NCI-H2081 treated with DMSO at 0.1 percent for 48 hours (cell line): ENCODE measurements around the gene AMBRA1.

Experiments used
- DNase-seq: peaks from one replicate; lab custom pipeline; 2025; lab: John Stamatoyannopoulos, UW

The AMBRA1 gene

DNA sequence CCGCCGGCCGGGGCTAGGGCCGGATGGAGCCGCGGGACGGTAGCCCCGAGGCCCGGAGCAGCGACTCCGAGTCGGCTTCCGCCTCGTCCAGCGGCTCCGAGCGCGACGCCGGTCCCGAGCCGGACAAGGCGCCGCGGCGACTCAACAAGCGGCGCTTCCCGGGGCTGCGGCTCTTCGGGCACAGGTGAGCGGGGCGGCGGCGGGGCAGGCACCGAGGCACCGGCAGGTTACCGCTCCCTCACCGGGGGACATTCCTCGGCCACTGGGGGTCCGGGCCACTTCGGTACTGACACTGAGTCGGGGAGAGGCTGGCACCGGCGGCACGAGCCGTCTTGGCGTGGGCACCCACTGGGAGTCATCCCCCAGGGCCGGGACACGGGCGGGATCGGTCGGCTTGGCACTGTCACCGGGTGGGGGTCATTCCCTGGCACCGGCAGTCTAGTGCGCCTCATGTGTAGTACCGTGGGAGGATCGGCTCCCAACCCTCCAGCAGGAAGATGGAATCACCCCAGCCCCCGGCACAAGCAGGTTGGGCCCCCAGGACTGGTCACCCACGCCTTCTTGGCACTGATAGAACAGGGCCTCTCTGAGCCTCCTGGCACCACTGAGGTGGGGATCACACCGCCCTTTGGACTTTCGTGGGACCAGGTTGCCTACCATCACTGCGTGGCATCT lies 246.0 kb downstream of the AMBRA1 start:
- no peak for DNase-seq

DNA sequence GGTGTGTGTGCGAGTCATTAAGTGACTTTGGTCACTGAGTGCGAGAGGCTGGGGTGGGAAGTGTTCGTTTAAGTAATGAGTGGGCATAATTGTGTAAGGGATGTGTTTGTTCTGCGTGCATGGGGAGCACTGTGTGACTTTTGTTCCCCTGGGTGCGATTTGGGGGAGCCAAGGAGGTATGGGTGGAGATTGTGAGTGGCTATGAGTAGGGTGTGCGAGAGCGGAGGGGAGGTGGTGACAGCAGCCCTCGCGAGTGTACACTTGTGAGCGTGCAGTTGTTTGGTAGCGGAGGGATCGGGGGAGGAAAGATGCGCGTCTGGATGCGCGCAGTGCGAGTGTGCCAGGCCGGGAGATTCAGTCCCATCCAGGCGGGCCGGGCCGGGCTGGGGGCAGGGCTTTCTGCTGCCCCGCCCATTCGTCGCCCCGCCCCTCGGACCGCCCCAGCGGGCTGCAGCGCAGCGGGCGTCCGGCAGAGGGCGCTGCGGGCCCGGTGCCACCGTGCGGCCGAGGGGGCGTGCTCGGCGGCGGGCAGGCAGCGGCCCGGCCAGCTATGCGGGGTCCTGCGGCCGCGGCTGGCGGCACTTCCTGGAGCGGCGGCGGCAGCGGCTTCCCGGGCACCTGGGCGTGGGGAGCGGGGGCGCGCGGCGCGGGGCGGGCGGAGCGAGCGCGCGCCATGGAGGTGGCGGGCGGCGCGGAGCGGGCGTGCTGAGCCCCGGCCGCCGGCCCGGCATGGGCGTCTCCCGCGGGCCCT lies 246.8 kb downstream of the AMBRA1 start, which contains the start of gene DGKZ:
TSS of gene DGKZ (plus strand) at position 578 of the 751 bp plus-strand sequence. CDS start 197 bp downstream, outside the sequence.
- DNase-seq: no peak
